Liver (tissue), 9 donors: ENCODE results near the gene LAMB3. TPM values are rescaled to one million over a fixed set of nuclear protein-coding genes. Genes with fewer than 3 reads are reported as not detected.

Experiments
- DNase-seq: peaks from one replicate; pipeline ENCODE4 v3.0.0-alpha.2; 2017; ENCODE audit warnings: low spot score
- H3K27ac ChIP-seq, 2 donors: one replicate each; pipeline ENCODE4 v1.7.0; 2013; ENCODE audit warnings: inconsistent platforms in 2 of 2, low read length in 2 of 2, control low read depth in 1 of 2, low read depth in 1 of 2, mild to moderate bottlenecking in 1 of 2
- H3K27me3 ChIP-seq, 4 donors: one replicate each; pipeline versions ENCODE4 v1.6.1 to v1.7.0; 2013; ENCODE audit warnings: low read length in 3 of 4, inconsistent platforms in 1 of 4, mild to moderate bottlenecking in 1 of 4, moderate library complexity in 1 of 4; ENCODE audit not compliant: control insufficient read depth in 4 of 4, insufficient read depth in 4 of 4
- H3K36me3 ChIP-seq, 4 donors: one replicate each; pipeline versions ENCODE4 v1.6.1 to v1.7.0; 2013; ENCODE audit warnings: low read length in 3 of 4, mild to moderate bottlenecking in 3 of 4, low read depth in 1 of 4, moderate library complexity in 1 of 4; ENCODE audit not compliant: control insufficient read depth in 4 of 4, insufficient read depth in 3 of 4
- H3K4me1 ChIP-seq, 4 donors: one replicate each; pipeline versions ENCODE4 v1.6.1 to v1.7.0; 2013; ENCODE audit warnings: low read length in 3 of 4, mild to moderate bottlenecking in 3 of 4, moderate library complexity in 1 of 4; ENCODE audit not compliant: control insufficient read depth in 4 of 4, insufficient read depth in 4 of 4
- H3K4me3 ChIP-seq, 3 donors: one replicate each; pipeline versions ENCODE4 v1.6.1 to v1.7.0; 2013; ENCODE audit warnings: low read length in 3 of 3, control low read depth in 1 of 3, low read depth in 1 of 3, mild to moderate bottlenecking in 1 of 3
- H3K9ac ChIP-seq, 2 donors: one replicate each; pipeline ENCODE4 v1.7.0; 2013; ENCODE audit warnings: low read length in 2 of 2, mild to moderate bottlenecking in 2 of 2, moderate library complexity in 2 of 2, control low read depth in 1 of 2, low read depth in 1 of 2
- H3K9me3 ChIP-seq, 4 donors: one replicate each; pipeline versions ENCODE4 v1.6.1 to v1.7.0; 2013; ENCODE audit warnings: low read length in 3 of 4; ENCODE audit not compliant: control insufficient read depth in 4 of 4
- CTCF ChIP-seq: fragments of 150-350 bp; IDR thresholded peaks from 2 replicates; pipeline ENCODE4 v1.5.1; 2017; ENCODE audit warnings: improper control_type of control experiment, low read depth, low read length; ENCODE audit not compliant: missing input control
- FOXA1 ChIP-seq: IDR thresholded peaks from 2 replicates; pipeline ENCODE4 v1.6.1; 2016; ENCODE audit warnings: antibody characterized with exemption
- FOXA2 ChIP-seq: IDR thresholded peaks from 2 replicates; pipeline ENCODE4 v1.6.1; 2016; ENCODE audit warnings: antibody characterized with exemption
- HNF4A ChIP-seq, 2 donors: conservative IDR thresholded peaks; 2 replicates each; pipeline ENCODE4 v1.6.1; 2016; ENCODE audit warnings: antibody characterized with exemption in 2 of 2, mild to moderate bottlenecking in 2 of 2
- HNF4G ChIP-seq: IDR thresholded peaks from 2 replicates; pipeline ENCODE4 v1.6.1; 2016; ENCODE audit warnings: antibody characterized with exemption
- JUND ChIP-seq, 2 donors: IDR thresholded peaks; 2 replicates each; pipeline ENCODE4 v1.6.1; 2016; ENCODE audit warnings: antibody characterized with exemption in 2 of 2
- NR2F2 ChIP-seq: IDR thresholded peaks from 2 replicates; pipeline ENCODE4 v1.6.1; 2016; ENCODE audit warnings: antibody characterized with exemption
- RAD21 ChIP-seq, 2 donors: IDR thresholded peaks; 2 replicates each; pipeline ENCODE4 v1.6.1; 2016; ENCODE audit warnings: antibody characterized with exemption in 2 of 2, mild to moderate bottlenecking in 2 of 2
- RXRA ChIP-seq, 2 donors: IDR thresholded peaks; 2 replicates each; pipeline ENCODE4 v1.6.1; 2017 to 2018; ENCODE audit warnings: antibody characterized with exemption in 2 of 2, mild to moderate bottlenecking in 1 of 2
- SP1 ChIP-seq: IDR thresholded peaks from 2 replicates; pipeline ENCODE4 v1.6.1; 2018; ENCODE audit warnings: antibody characterized with exemption, mild to moderate bottlenecking
- YY1 ChIP-seq: IDR thresholded peaks from 2 replicates; pipeline ENCODE4 v1.6.1; 2016; ENCODE audit warnings: antibody characterized with exemption, mild to moderate bottlenecking
- WGBS: extraction: QIAGEN DNeasy Blood & Tissue Kit; methylation state at CpG from one replicate; pipeline ENCODE4 v1.1.7; 2013; 5-methylcytosine and 5-hydroxymethylcytosine counted together
- polyA plus RNA-seq, 2 donors: library from polyadenylated mRNA; stranded (reverse) in 1 of 2; unstranded in 1 of 2; fragments of 200-250 nt in 1 of 2; fragments of >200 nt in 1 of 2; fragmentation: Nextera tagmentation in 1 of 2; extraction: Ambion mirVana in 1 of 2; gene quantifications; one replicate each; pipeline versions ENCODE4 v1.2.1 to v1.2.3, GENCODE V29; 2013 to 2015
- total RNA-seq, 2 donors: library from RNA; depleted of rRNA; stranded (reverse); fragments of >200 nt; gene quantifications; one replicate each; pipeline ENCODE4 v1.2.3, GENCODE V29; 2014
- TF ChIP-seq, protein P1 (sequence below): IDR thresholded peaks from 2 replicates; pipeline ENCODE4 v1.6.1; 2016; ENCODE audit warnings: antibody characterized with exemption
- donor health status: healthy.
- donor health status: healthy.
- donor health status: healthy.
- donor health status: healthy.
- donor health status: healthy.

The LAMB3 gene
- total and polyA plus RNA-seq, 4 donors: 1.3 to 9.1 (median 5.6) TPM

- Histone ChIP-seq H3K27ac (no peak overlapping the region), H3K27me3 (no peaks in the 10 kb centered on the region), H3K9me3 (no peaks in the 10 kb centered on the region), H3K4me3 (no peak overlapping the region), H3K9ac (no peak overlapping the region), H3K4me1 (peaks cover 0 to 26% (median 13%) of the 10 kb centered on the region in 4 donors), H3K36me3 (no peaks in the 10 kb centered on the region)
- WGBS: 87% methylated on average over 7 of the region's 7 CpGs
- no peak for DNase-seq
- no peak for TF ChIP-seq CTCF
- no peak for TF ChIP-seq HNF4A (conservative IDR thresholded peaks at IDR 0.05)
- no peak for TF ChIP-seq SP1
- no peak for TF ChIP-seq FOXA1
- no peak for TF ChIP-seq FOXA2
- TF ChIP-seq YY1: no peak
- TF ChIP-seq HNF4G: no peak
- TF ChIP-seq RAD21 (IDR thresholded peaks at IDR 0.05): no peak
These were observed 23.5 kb downstream of the LAMB3 start for GRCh38 chr1:209628618-209629299.

- peak overlapping the region in 2 of 3 donors; percentile 42 to 51 for H3K4me3 ChIP-seq
- H3K9ac ChIP-seq: no peak overlapping the region
These were observed 24.5 kb downstream of the LAMB3 start for GRCh38 chr1:209627732-209628196.

More at GRCh38 chr1:209627732-209628196, 24.5 kb downstream of the LAMB3 start:
- Histone ChIP-seq H3K27ac (peak overlapping the region; percentile 75 to 83), H3K27me3 (no peaks in the 10 kb centered on the region), H3K9me3 (no peaks in the 10 kb centered on the region), H3K36me3 (no peaks in the 10 kb centered on the region), H3K4me1 (peaks cover 0 to 26% (median 13%) of the 10 kb centered on the region in 4 donors)
- WGBS: 19% methylated on average over 16 of the region's 16 CpGs
- TF ChIP-seq FOXA2 (peak; percentile 9), JUND (IDR thresholded peaks at IDR 0.05) (no peak), HNF4A (conservative IDR thresholded peaks at IDR 0.05) (peak; percentile 75 to 77), RXRA (IDR thresholded peaks at IDR 0.05) (peak; percentile 85 to 86), YY1 (no peak), RAD21 (IDR thresholded peaks at IDR 0.05) (peak; percentile 86 to 88), NR2F2 (peak; percentile 27), SP1 (peak; percentile 76), CTCF (peak; percentile 97)
- TF ChIP-seq, protein P1, sequence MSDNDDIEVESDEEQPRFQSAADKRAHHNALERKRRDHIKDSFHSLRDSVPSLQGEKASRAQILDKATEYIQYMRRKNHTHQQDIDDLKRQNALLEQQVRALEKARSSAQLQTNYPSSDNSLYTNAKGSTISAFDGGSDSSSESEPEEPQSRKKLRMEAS: no peak
- DNase-seq: peak; percentile 84
